GM12872 (cell line): ENCODE data around the gene LAMP2.
A peak's percentile ranks its signal among the peaks of the same experiment; 100 is the strongest.

ENCODE experiments used
- CTCF ChIP-seq: IDR thresholded peaks from 3 replicates; pipeline ENCODE4 v1.5.1; 2011; ENCODE audit warnings: low read depth, mild to moderate bottlenecking, low read length, moderate library complexity; ENCODE audit not compliant: insufficient read depth

LAMP2 gene

GRCh38 chrX:120453985-120454384 lies 15.1 kb downstream of the LAMP2 start:
- no peak for TF ChIP-seq CTCF

- TF ChIP-seq CTCF: peak; percentile 19; the same call in 1 of the 3 replicates
These were observed 17.0 kb downstream of the LAMP2 start for GRCh38 chrX:120452131-120452530.

DNA sequence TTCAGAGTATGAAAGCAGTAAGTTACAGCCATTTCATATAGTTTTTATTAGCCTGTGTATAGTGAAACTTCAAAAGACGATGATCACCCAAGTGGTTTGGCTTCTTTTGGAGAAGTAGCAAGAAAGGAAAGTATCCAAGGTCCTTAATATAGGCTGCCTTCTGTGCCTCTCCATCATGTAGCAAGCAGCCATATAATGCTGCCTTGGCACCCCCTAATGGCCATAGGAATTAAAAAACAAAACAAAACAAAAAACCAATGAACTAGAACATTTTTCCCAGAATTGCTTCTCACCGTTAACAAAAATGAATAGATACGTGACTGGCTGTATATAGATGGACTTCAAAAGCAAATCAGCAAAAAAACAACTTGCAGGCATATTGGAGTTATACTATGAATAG lies 18.9 kb downstream of the LAMP2 start:
- 0 out of 3 replicates have a peak, but pooled peaks have one; percentile 18 for TF ChIP-seq CTCF

DNA sequence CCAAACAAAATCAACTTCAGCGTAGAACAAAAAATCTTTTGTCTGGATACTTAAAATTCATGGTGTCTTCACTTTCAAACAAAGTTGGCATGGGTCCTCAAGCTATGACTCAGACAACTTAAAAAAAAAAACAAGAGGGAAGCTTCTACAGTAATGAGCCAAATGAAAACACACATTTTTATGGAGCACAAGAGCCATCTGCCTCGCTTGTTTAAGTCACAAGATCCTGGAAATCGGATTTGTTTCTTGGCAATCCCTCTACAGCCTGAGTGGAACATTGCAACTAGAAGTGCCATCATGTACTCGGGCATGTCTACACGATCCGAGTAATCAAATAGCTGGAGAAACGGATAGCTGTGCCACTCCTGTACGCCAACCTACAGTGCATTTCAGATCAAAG lies 22.6 kb downstream of the LAMP2 start:
- TF ChIP-seq CTCF: no peak

DNA sequence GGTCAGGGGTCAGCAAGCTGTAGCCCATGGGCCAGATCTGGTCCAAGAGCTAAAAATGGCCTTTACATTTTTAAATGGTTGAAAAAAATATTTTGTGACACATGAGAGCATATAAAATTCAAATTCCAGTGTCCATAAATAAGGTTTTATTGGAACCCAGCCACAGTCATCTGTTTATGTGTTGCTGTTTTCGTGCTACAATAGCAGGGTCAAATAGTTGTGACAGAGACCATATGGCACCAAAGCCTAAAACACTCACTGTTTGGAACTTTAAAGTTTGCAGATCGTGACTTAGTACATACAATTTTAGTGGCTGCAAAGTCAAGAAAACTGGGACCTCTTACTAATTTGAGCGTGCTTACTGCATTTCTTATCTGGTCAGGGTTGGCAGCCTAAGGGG lies 29.2 kb downstream of the LAMP2 start:
- no peak for TF ChIP-seq CTCF

- TF ChIP-seq CTCF: no peak
These were observed 39.1 kb downstream of the LAMP2 start for GRCh38 chrX:120429776-120430540.

- TF ChIP-seq CTCF: no peak
These were observed 40.8 kb downstream of the LAMP2 start for GRCh38 chrX:120428309-120428708.
